Measurements from ENCODE around the gene ANKRD6. TPM values are rescaled to one million over a fixed set of nuclear protein-coding genes. Genes with fewer than 3 reads are reported as not detected.
A peak's percentile ranks its signal among the peaks of the same experiment; 100 is the strongest.

ANKRD6 gene
- total RNA-seq, 1 experiment from 2014 or later: 5.6 TPM

GRCh38 chr6:89615882-89616281 is 182.9 kb downstream of the ANKRD6 start:
- Histone ChIP-seq H4K91ac (ENCODE audit: insufficient read length, low read depth, low read length) (no peak overlapping the region), H3K23me2 (ENCODE audit: insufficient read length, low read depth, low read length, poor library complexity, severe bottlenecking) (no peaks in the 10 kb centered on the region), H3K27me3 (ENCODE audit: insufficient read depth, low read length) (no peaks in the 10 kb centered on the region), H3K79me1 (ENCODE audit: insufficient read depth, low read depth, low read length, poor library complexity, severe bottlenecking) (no peaks in the 10 kb centered on the region), H3K4me1 (ENCODE audit: insufficient read depth, low read length) (no peaks in the 10 kb centered on the region), H4K8ac (replicated peaks; ENCODE audit: insufficient read length, low read depth, low read length) (no peak overlapping the region), H3T11ph (ENCODE audit: low read length) (no peak overlapping the region), H2AK5ac (ENCODE audit: insufficient read length, low read length) (no peak overlapping the region), H2BK15ac (ENCODE audit: low read depth, low read length) (no peak overlapping the region), H3K4ac (ENCODE audit: low read depth, low read length) (no peak overlapping the region), H2BK20ac (ENCODE audit: low read depth, low read length, poor library complexity, severe bottlenecking) (no peak overlapping the region), H2BK120ac (ENCODE audit: low read depth, low read length, poor library complexity, severe bottlenecking) (no peak overlapping the region), H2BK5ac (ENCODE audit: insufficient read length, low read length) (no peak overlapping the region), H3K56ac (ENCODE audit: insufficient read length, low read depth, low read length) (no peak overlapping the region), H2AFZ (ENCODE audit: low read length) (no peak overlapping the region), H2BK12ac (ENCODE audit: insufficient read length, low read depth, low read length) (no peak overlapping the region), H3K9me3 (ENCODE audit: control insufficient read depth, low read depth, low read length) (no peaks in the 10 kb centered on the region), H3K14ac (ENCODE audit: insufficient read depth, low read length) (no peak overlapping the region), H3K4me2 (ENCODE audit: insufficient read depth, insufficient read length, low read length) (no peak overlapping the region), H3K9ac (ENCODE audit: extremely low read depth, insufficient read length, low read length) (no peak overlapping the region), H4K5ac (ENCODE audit: insufficient read length, low read depth, low read length) (no peak overlapping the region), H3K18ac (ENCODE audit: insufficient read length, low read depth, low read length) (no peak overlapping the region), H3K27ac (ENCODE audit: insufficient read length, low read depth, low read length) (no peak overlapping the region), H4K20me1 (ENCODE audit: control insufficient read depth, insufficient read depth, insufficient read length) (no peaks in the 10 kb centered on the region), H3K23ac (ENCODE audit: insufficient read length, low read depth, low read length) (no peak overlapping the region), H3K79me2 (ENCODE audit: insufficient read depth, low read length) (no peaks in the 10 kb centered on the region)
- no peak for TF ChIP-seq CTCF (conservative IDR thresholded peaks at IDR 0.05)
- H3K9me3 Mint-ChIP-seq: no peaks in the 10 kb centered on the region
- no peaks in the 10 kb centered on the region for H3K36me3 Mint-ChIP-seq (ENCODE audit: insufficient read depth in 1 of 3, low read depth in 3 of 3)
- H3K4me1 Mint-ChIP-seq: peaks cover 0 to 15% of the 10 kb centered on the region in 2 experiments; a peak in 3 of 4 replicates
- H3K4me3 Mint-ChIP-seq: no peak overlapping the region
- DNase-seq: no peak
- WGBS (ENCODE audit: extremely low coverage, insufficient read length, low lambda C conversion rate): no CpG with 5 or more reads among the region's 5 CpGs
- peak overlapping the region in 1 of 3 experiments; percentile 65; a peak in 1 of 7 replicates for H3K27ac Mint-ChIP-seq
- H3K27me3 Mint-ChIP-seq (ENCODE audit: low read depth): no peaks in the 10 kb centered on the region; the same call in 1 of the 2 replicates
